Activated naive CD8-positive, alpha-beta T cell treated with anti-CD3 and anti-CD28 coated beads for 36 hours (primary cell): ENCODE results near the gene COIL. TPM values are rescaled to one million over a fixed set of nuclear protein-coding genes. Genes with fewer than 3 reads are reported as not detected.

Source experiments
- DNase-seq: peaks from one replicate; pipeline ENCODE4 v3.0.0; 2021
- H3K27ac Mint-ChIP-seq: one replicate; pipeline ENCODE4 v1.8.0; 2022; ENCODE audit warnings: mild to moderate bottlenecking, moderate library complexity, mixed read lengths
- H3K27me3 Mint-ChIP-seq: one replicate; pipeline ENCODE4 v1.8.0; 2022; ENCODE audit warnings: mild to moderate bottlenecking, mixed read lengths
- H3K36me3 Mint-ChIP-seq: one replicate; pipeline ENCODE4 v1.8.0; 2021; ENCODE audit warnings: mild to moderate bottlenecking, mixed read lengths
- H3K4me1 Mint-ChIP-seq: one replicate; pipeline ENCODE4 v1.8.0; 2021; ENCODE audit warnings: mixed read lengths
- H3K4me3 Mint-ChIP-seq: one replicate; pipeline ENCODE4 v1.8.0; 2022; ENCODE audit warnings: mild to moderate bottlenecking, moderate library complexity, mixed read lengths
- H3K9me3 Mint-ChIP-seq: one replicate; pipeline ENCODE4 v1.8.0; 2022; ENCODE audit warnings: mixed read lengths
- total RNA-seq, 2 experiments: library from RNA; stranded (reverse); gene quantifications; one replicate each; pipeline ENCODE4 v1.2.3, GENCODE V29; 2021

Gene COIL
- total RNA-seq, 2 experiments from 2014 or later: 21.6 to 22.4 TPM

DNA sequence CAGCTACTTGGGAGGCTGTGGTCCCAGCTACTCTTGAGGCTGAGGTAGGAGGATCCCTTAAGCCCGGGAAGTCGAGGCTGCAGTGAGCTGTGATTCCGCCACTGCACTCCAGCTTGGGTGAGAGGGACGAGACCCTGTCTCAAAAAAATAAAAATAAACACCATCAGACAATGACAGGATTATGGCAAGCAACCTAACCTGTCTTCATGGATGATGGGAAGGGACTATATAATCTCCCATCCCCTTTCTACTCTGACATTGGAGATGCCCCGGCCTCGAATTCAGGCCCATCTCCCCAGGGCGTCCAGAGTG lies 47.9 kb downstream of the COIL start:
- Mint-ChIP-seq H3K9me3 (peaks cover 5% of the 10 kb centered on the region), H3K36me3 (peaks cover 50% of the 10 kb centered on the region), H3K27me3 (no peaks in the 10 kb centered on the region), H3K27ac (peak overlapping the region; percentile 95), H3K4me1 (peaks cover 54% of the 10 kb centered on the region), H3K4me3 (peak overlapping the region; percentile 81)
- DNase-seq: no peak

DNA sequence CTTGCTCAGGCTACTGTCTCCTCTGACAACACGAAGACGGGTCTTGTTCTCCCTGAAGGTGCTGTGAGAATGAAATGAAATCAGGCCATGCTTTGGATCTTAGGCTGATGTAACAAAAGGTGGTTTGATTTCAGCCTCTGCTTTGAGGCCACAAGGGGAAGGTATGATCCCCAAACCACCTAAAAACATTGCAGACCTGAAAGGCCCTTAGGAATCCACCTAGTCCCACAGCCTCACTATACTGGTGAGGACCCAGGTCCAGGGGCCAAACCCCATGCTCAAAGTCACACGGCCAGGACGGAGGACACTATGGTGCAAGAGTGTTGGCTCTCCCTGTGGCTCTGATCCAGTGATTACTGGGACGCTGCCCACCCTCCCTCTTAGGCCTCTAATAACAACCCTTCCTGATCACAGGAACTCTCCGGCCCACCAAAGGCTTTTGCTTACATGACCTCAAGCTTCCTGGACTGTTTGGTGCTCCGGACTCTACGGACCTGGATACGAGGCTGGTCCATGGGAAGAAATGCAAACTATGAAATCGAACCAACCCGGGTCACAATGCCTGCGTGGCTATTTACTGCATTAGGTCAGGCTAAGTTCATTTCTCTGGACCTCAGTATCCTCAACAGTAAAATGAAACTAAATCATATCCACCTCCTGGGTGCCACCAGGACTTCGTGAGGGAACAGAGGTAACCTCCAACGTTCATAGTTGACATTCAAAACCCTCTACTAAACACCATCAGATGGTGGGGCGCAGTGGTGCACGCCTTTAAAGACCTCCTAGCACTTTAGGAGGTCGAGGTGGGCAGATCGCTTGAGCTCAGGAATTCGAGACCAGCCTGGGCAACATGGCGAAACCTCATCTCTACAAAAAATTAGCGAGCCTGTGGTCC lies 48.5 kb downstream of the COIL start:
- no peaks in the 10 kb centered on the region for H3K9me3 Mint-ChIP-seq
- H3K36me3 Mint-ChIP-seq: peaks cover 51% of the 10 kb centered on the region
- no peaks in the 10 kb centered on the region for H3K27me3 Mint-ChIP-seq
- H3K4me3 Mint-ChIP-seq: peak overlapping the region; percentile 81
- peaks cover 58% of the 10 kb centered on the region for H3K4me1 Mint-ChIP-seq
- H3K27ac Mint-ChIP-seq: peak overlapping the region; percentile 95
- no peak for DNase-seq

DNA sequence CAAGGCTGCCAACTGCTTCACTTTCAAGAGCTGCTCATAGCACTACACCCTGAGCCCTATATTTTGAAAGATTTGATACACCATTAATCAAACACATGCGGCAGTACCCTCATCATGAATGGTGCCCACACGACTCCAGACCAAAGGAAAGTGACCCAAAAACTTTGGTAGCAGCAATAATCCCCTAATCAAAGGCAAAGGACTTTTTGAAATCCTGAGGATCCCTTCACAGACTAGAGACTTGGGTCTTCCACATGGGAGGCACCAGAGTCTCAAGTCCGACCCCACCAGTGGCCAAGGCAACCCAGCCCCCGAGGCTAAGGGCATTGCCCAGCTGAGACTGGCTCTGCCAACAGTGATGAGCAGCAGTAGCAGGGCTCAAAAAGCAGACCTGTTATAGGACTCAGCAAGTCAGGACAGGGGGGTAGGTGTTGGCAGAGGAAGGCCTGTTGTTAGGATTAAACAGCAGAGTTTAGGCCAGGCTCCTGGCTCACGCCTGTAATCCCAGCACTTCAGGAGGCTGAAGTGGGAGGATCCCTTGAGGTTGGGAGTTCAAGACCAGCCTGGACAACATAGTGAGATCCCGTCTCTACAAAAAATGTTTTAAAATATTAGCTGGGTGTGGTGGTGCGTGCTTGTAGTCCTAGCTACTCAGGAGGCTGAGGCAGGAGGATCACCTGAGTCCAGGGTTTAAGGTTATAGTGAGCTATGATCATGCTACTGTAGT lies 50.2 kb downstream of the COIL start:
- Mint-ChIP-seq H3K9me3 (no peaks in the 10 kb centered on the region), H3K4me3 (peak overlapping the region; percentile 81), H3K36me3 (peaks cover 58% of the 10 kb centered on the region), H3K27ac (no peak overlapping the region), H3K27me3 (no peaks in the 10 kb centered on the region), H3K4me1 (peaks cover 50% of the 10 kb centered on the region)
- DNase-seq: no peak

DNA sequence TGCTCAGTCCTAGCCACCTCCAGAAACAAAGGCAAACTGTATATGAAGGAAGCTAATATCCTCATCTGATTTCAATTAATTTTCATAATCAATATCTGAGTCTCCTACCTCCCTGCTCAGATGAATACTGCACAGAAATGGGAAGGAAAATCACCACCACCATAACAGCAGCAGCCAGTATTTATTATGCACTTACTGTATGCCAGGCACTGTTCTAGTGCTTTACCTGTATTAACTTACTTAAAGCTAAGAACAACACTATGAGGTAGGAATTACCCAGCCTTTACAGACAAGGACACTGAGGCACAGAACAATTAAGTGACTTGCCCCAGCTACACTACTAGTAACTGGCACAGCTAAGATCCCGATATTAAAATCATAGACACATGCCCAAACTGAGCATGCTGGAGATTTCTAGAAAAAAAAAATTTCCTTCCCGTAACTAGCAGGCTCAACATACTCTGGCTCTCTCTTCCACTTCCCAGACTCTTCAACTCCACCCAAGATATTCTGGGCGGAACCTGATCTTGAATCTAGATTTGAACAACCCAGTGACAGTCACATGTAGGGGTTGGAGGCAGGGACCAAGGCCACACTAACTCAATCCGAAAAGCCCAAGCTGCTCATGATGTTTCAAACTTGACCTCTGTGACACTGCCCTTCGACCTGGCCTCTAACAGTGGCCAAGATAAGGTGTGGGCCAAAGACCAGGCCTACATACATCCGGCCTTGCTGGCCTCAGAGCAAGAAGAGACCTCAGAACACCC lies 50.9 kb downstream of the COIL start:
- Mint-ChIP-seq H3K4me3 (peak overlapping the region; percentile 81), H3K27ac (no peak overlapping the region), H3K4me1 (peaks cover 46% of the 10 kb centered on the region), H3K36me3 (peaks cover 56% of the 10 kb centered on the region), H3K9me3 (no peaks in the 10 kb centered on the region), H3K27me3 (no peaks in the 10 kb centered on the region)
- no peak for DNase-seq

DNA sequence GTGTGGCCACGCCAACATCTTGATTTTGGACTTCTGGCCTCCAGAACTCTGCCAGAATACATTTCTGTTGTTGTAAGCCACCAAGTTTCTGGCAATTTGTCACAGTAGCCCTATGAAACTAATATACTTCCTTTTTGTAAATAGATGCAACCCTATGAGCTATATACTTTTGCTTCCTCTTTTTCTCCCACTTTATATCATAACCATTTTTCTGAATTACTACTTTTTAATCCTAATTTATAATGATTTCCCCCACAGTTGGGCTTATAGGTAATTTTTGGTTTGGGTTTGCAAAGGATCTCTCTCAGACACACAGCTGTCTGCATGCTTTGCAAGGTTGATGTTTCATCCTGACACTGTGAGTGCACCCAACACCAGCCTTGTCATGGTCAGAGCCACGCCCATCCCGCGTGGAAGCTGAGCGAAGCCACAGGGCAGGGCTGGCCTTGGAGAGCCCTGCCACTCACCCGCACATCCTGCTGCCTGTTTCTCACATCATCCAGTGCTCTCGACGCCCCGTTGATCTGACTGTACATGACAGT lies 52.8 kb downstream of the COIL start:
- no peak overlapping the region for H3K4me3 Mint-ChIP-seq
- H3K27me3 Mint-ChIP-seq: no peaks in the 10 kb centered on the region
- peak overlapping the region; percentile 54 for H3K27ac Mint-ChIP-seq
- H3K4me1 Mint-ChIP-seq: peaks cover 47% of the 10 kb centered on the region
- DNase-seq: no peak
- no peaks in the 10 kb centered on the region for H3K9me3 Mint-ChIP-seq
- peaks cover 69% of the 10 kb centered on the region for H3K36me3 Mint-ChIP-seq

DNA sequence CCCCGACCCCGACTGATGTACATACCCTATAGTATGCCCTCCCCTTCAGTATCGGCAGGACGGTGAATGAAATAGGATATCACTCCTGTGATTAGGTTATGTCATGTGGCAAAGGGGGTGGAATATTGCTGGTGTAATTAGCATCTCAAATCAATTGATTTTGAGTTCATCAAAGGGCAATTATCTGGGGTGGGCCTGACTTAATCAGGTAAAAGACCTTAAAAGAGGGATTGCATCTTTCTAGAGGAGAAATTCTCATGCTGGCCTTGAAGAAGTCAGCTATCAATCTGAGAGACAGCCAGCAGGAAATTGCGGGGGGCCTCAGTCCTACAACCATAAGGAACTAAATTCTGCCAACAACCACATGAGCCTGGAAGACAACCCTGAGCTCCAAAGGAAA lies 57.3 kb downstream of the COIL start:
- no peak overlapping the region for H3K27ac Mint-ChIP-seq
- H3K4me1 Mint-ChIP-seq: peaks cover 14% of the 10 kb centered on the region
- no peaks in the 10 kb centered on the region for H3K9me3 Mint-ChIP-seq
- H3K27me3 Mint-ChIP-seq: no peaks in the 10 kb centered on the region
- peaks cover 49% of the 10 kb centered on the region for H3K36me3 Mint-ChIP-seq
- DNase-seq: no peak
- H3K4me3 Mint-ChIP-seq: no peak overlapping the region

DNA sequence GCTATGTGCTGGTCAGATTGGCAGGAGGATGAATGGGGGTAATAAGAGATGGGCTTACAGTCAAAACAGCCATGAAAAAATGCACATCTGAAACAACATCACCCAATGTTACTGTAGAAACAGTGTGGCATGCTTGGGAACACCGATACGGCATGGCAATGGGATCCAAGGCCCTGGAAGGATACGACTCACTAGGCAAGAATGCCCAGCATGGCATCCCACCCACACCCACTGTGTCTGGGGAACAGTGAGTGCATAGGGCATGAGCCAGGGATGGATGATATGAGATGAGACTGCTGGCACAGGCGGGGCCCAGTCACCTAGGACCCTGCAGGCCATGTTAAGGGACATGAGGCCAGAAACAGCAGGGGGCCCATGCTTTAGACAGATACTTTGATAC lies 58.5 kb downstream of the COIL start:
- peaks cover 40% of the 10 kb centered on the region for H3K36me3 Mint-ChIP-seq
- no peak overlapping the region for H3K4me3 Mint-ChIP-seq
- peaks cover 5% of the 10 kb centered on the region for H3K4me1 Mint-ChIP-seq
- H3K27me3 Mint-ChIP-seq: no peaks in the 10 kb centered on the region
- H3K27ac Mint-ChIP-seq: no peak overlapping the region
- no peak for DNase-seq
- no peaks in the 10 kb centered on the region for H3K9me3 Mint-ChIP-seq

DNA sequence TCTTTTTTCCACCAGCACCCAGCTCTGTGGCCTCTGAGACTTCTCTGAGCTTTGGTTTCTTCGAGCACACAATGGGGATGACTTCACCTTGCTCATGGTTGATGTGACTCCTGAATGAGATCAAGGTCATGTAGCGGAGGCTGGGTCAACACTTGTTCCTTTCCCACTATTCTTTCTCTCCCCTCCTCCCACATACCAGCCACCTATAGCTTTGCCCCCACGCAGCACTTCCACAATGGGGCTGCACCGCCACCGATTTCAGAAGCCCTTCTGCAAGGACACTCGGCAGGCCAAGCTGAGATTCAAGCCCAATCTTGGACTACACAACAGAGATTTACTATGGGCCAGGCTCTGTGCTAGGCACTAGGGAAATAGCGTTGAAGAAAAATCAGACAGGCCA lies 61.4 kb downstream of the COIL start:
- no peaks in the 10 kb centered on the region for H3K4me1 Mint-ChIP-seq
- H3K27me3 Mint-ChIP-seq: no peaks in the 10 kb centered on the region
- peak overlapping the region; percentile 18 for H3K27ac Mint-ChIP-seq
- H3K36me3 Mint-ChIP-seq: peaks cover 40% of the 10 kb centered on the region
- H3K9me3 Mint-ChIP-seq: no peaks in the 10 kb centered on the region
- no peak overlapping the region for H3K4me3 Mint-ChIP-seq
- no peak for DNase-seq

DNA sequence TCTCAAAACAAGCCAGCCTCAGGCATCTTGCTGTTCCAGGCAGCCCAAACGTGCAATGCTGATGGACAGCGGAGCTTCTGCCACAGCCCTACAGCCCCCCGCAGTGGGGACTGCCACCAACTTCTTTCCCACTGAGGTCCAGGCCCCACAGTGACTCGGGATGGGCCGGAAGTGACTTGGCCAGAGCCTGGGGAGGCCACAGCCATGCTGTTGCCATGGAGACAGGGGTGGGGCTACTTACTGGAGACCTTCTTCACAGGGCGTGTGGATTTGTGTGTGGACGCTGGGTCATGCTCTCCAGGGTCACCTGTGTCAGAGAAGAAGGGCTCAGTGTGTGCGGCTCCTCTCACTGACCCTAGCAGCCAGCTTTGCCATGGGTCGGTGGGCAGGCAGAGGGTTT lies 62.0 kb downstream of the COIL start:
- no peaks in the 10 kb centered on the region for H3K4me1 Mint-ChIP-seq
- no peak overlapping the region for H3K27ac Mint-ChIP-seq
- no peak overlapping the region for H3K4me3 Mint-ChIP-seq
- no peaks in the 10 kb centered on the region for H3K9me3 Mint-ChIP-seq
- DNase-seq: no peak
- peaks cover 37% of the 10 kb centered on the region for H3K36me3 Mint-ChIP-seq
- no peaks in the 10 kb centered on the region for H3K27me3 Mint-ChIP-seq

DNA sequence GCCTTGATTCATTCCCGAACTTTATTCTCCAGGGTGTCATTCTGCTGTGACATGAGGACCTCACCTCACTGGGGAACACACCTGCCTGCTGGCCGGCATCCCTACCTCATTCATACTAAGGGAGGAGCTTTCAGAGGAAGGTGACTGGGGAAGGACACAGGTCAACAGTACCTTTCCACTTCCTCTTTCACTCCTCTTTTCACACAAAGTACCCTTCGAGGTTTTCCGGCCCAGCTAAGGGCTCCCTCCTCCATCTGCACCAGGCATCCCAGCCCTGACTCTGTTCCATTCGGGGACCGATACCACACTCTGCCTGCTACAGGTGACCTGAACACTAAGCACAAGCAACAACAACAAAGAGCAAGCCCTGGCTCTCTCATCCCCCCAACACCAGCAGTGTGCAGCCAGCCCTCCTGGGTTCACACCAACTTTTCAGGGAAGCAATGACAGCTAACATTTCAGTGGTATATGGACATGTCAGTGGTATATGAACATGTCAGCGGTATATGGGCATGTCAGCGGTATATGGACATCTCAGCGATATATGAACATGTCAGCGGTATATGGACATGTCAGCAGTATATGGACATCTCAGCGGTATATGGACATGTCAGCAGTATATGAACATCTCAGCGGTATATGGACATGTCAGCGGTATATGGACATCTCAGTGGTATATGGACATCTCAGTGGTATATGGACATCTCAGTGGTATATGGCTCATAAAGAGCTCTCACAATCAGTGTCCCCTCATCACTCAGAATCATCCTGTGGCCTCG lies 63.0 kb downstream of the COIL start:
- no peak for DNase-seq
- Mint-ChIP-seq H3K4me1 (peaks cover 4% of the 10 kb centered on the region), H3K36me3 (peaks cover 32% of the 10 kb centered on the region), H3K9me3 (no peaks in the 10 kb centered on the region), H3K4me3 (no peak overlapping the region), H3K27me3 (no peaks in the 10 kb centered on the region), H3K27ac (peak overlapping the region; percentile 26)

DNA sequence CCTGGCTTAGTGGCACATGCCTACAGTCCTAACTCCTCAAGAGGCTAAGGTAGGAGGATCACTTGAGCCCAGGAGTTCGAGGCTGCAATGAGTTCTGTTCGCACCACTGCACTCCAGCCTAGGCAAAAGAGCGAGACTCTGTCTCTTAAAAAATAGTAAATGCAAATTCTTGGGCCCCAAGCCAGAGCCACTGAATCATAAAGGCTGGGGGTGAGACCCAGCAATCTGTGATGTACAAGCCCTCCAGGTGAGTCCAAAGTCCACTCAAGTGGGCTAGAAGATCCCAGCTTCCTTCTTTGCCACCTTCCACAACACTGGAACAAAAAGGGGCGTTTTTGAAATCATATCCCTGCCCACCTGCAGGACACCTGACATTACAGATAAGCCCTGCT lies 63.9 kb downstream of the COIL start:
- H3K36me3 Mint-ChIP-seq: peaks cover 38% of the 10 kb centered on the region
- no peak overlapping the region for H3K4me3 Mint-ChIP-seq
- no peak overlapping the region for H3K27ac Mint-ChIP-seq
- DNase-seq: no peak
- H3K4me1 Mint-ChIP-seq: peaks cover 7% of the 10 kb centered on the region
- no peaks in the 10 kb centered on the region for H3K27me3 Mint-ChIP-seq
- H3K9me3 Mint-ChIP-seq: no peaks in the 10 kb centered on the region

DNA sequence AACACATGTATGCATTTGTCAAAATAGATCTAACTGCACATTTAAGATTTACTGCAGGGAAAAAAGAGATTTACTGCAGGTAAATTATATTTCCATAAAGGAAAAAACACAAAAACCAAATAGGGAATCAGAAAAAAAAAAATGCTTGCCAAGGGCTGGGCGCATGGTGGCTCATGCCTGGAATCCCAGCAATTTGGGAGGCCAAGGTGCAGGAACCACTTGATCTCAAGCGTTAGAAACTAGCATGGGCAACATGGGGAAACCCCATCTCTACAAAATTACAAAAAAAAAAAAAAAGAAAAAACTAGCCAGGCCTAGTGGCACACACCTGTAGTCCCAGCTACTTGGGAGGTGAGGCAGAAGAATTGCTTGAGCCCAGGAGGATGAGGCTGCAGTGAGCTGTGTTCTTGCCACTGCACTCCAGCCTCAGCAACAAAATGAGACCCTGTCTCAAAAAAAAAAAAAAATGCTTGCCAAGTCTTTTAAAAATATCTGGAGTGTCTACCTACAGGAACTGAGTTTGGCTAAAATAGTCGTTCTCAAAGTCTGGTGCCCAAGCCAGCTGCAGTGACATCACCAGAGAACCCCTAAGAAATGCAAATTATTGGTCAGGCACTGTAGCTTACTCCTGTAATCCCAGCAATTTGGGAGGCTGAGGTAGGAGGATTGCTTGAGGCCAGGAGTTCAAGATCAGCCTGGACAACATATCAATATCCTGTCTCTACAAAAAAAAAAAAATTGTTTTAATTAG lies 64.5 kb downstream of the COIL start:
- H3K27me3 Mint-ChIP-seq: no peaks in the 10 kb centered on the region
- DNase-seq: no peak
- no peaks in the 10 kb centered on the region for H3K9me3 Mint-ChIP-seq
- peaks cover 7% of the 10 kb centered on the region for H3K4me1 Mint-ChIP-seq
- no peak overlapping the region for H3K4me3 Mint-ChIP-seq
- H3K27ac Mint-ChIP-seq: no peak overlapping the region
- H3K36me3 Mint-ChIP-seq: peaks cover 39% of the 10 kb centered on the region

DNA sequence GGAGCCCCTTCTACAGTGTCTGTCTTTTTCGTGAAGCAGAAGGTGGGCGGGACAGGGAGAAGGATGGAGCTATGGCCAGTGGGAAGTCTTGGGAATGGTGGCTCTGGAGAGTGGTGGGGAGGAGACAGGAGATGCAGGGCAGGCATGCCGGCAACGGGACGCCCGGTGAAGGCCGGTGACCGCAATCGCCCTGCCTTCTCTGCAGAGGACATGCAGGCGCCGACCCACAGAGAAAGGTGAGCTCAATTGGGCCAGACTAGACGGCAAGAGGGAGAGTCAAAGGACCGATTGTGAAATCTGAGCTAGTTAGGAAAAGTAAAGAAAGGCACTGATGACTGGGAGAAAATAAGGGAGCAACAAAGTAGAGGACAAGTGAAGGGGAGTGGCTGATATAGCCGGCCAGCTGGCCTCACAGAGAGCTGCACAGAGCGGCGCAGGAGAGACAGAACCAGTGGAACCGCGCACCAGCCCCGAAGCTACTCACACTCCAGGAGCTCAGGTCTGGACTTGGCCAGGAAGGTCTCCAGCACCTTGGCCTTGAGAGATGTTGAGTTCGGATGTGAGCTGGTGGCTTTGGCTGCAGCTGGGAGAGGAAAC lies 65.9 kb downstream of the COIL start:
- Mint-ChIP-seq H3K27ac (no peak overlapping the region), H3K9me3 (no peaks in the 10 kb centered on the region), H3K4me1 (peaks cover 7% of the 10 kb centered on the region), H3K4me3 (no peak overlapping the region), H3K27me3 (no peaks in the 10 kb centered on the region), H3K36me3 (peaks cover 44% of the 10 kb centered on the region)
- no peak for DNase-seq

DNA sequence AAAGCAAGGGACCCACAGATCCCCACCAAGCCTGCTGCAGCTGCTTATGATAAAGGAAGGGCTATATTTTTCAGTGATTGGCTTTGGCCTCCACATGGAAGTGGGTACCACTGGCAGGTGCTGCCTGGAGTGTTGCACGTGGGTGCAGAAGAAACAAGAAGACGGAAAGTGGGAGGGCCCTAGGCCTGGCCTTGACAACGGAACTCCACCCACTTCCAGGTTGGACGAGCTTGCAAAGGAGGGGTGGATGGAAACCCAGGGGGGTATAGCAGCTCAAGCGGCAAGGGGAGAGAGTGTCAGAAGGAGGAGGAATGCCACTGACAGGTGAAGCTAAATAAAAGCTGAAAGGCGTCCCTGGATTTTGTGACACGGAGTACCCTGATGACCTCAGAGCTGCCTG lies 67.3 kb downstream of the COIL start:
- no peak for DNase-seq
- H3K4me1 Mint-ChIP-seq: peaks cover 7% of the 10 kb centered on the region
- H3K4me3 Mint-ChIP-seq: no peak overlapping the region
- no peak overlapping the region for H3K27ac Mint-ChIP-seq
- no peaks in the 10 kb centered on the region for H3K27me3 Mint-ChIP-seq
- H3K9me3 Mint-ChIP-seq: peaks cover 4% of the 10 kb centered on the region
- H3K36me3 Mint-ChIP-seq: peaks cover 55% of the 10 kb centered on the region
